SU-DHL-6 (cell line): ENCODE results near the gene OR2S2.

Source experiments
- H2AFZ ChIP-seq: fragments of 200-600 bp; sonication (generic); 2 replicates; pipeline ENCODE4 v1.6.1; 2014; ENCODE audit warnings: low read depth, mild to moderate bottlenecking, moderate library complexity, mixed read lengths, antibody characterized with exemption, low read length; ENCODE audit not compliant: severe bottlenecking
- H3F3A ChIP-seq: fragments of 200-600 bp; shearing (Covaris generic); 2 replicates; pipeline ENCODE4 v1.6.0; 2016; ENCODE audit warnings: antibody characterized with exemption, mild to moderate bottlenecking; ENCODE audit not compliant: insufficient read depth
- H3K27ac ChIP-seq: fragments of 200-600 bp; sonication (generic); 2 replicates; pipeline ENCODE4 v1.5.1; 2016; ENCODE audit warnings: low read depth, mild to moderate bottlenecking, low read length, moderate library complexity, mixed read lengths
- H3K27me3 ChIP-seq: fragments of 200-600 bp; sonication (generic), shearing (Covaris generic); 2 replicates; pipeline ENCODE4 v1.6.0; 2014; ENCODE audit warnings: mild to moderate bottlenecking, low read length
- H3K36me3 ChIP-seq: fragments of 200-600 bp; sonication (generic); 2 replicates; pipeline ENCODE4 v1.6.1; 2014; ENCODE audit warnings: mild to moderate bottlenecking, low read length, mixed read lengths
- H3K4me2 ChIP-seq: fragments of 300-600, 200-600 bp; shearing (Covaris generic), sonication (generic); 2 replicates; pipeline ENCODE4 v1.6.0; 2014; ENCODE audit warnings: low read length, low read depth, mild to moderate bottlenecking; ENCODE audit not compliant: poor library complexity, severe bottlenecking
- H3K4me3 ChIP-seq: fragments of 200-600 bp; sonication (generic); 2 replicates; pipeline ENCODE4 v1.5.1; 2014; ENCODE audit warnings: antibody characterized with exemption, low read length, mild to moderate bottlenecking, mixed read lengths; ENCODE audit not compliant: insufficient read depth, poor library complexity, severe bottlenecking
- H3K79me2 ChIP-seq: fragments of 200-600 bp; sonication (generic); 2 replicates; pipeline ENCODE4 v1.6.1; 2014; ENCODE audit warnings: mild to moderate bottlenecking, low read length, moderate library complexity; ENCODE audit not compliant: insufficient read depth
- H3K9ac ChIP-seq: fragments of 200-600 bp; sonication (generic); 2 replicates; pipeline ENCODE4 v1.7.0; 2014; ENCODE audit warnings: mild to moderate bottlenecking, low read length
- H3K9me2 ChIP-seq: fragments of 200-600 bp; sonication (generic); replicated peaks from 2 replicates; pipeline ENCODE4 v1.6.1; 2014; ENCODE audit warnings: low read length; ENCODE audit not compliant: insufficient read depth
- H3K9me3 ChIP-seq: fragments of 200-600 bp; sonication (generic); 2 replicates; pipeline ENCODE4 v1.6.1; 2014; ENCODE audit warnings: low read length, mixed read lengths; ENCODE audit not compliant: insufficient read depth
- H4K20me1 ChIP-seq: fragments of 200-600 bp; sonication (generic); 2 replicates; pipeline ENCODE4 v1.6.1; 2014; ENCODE audit warnings: low read depth, mild to moderate bottlenecking, antibody characterized with exemption, low read length, moderate library complexity, mixed read lengths
- EZH2phosphoT487 ChIP-seq: fragments of 200-600 bp; sonication (generic), shearing (Covaris generic); conservative IDR thresholded peaks from 2 replicates; pipeline ENCODE4 v1.6.1; 2018; ENCODE audit warnings: mild to moderate bottlenecking, antibody characterized with exemption, low read length, moderate library complexity, mixed read lengths
- TF ChIP-seq, protein P1 (sequence below): fragments of 200-600 bp; sonication (generic); IDR thresholded peaks from one replicate; pipeline ENCODE4 v1.5.1; 2017; ENCODE audit warnings: antibody characterized with exemption, mild to moderate bottlenecking, low read length, moderate library complexity; ENCODE audit not compliant: insufficient read depth, poor library complexity, severe bottlenecking

Gene OR2S2

DNA sequence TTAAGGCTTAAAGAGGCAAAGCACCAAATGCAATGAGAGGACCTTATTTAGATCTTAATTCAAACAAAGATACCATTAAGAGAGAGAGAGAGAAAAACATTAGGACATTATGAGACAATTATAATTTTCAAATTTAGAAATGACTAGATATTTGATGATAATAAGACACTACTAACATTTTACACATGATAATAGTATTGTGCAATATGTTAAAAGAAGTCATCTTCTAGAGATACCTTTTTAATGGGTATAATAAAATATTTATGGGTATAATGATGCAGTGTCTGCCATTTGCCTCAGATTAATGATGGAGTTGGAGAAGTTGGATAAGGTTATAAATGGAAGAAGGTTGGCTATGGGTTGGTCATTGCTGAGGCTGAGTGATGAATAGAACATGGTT lies 27.4 kb downstream of the OR2S2 start:
- TF ChIP-seq EZH2phosphoT487: no peak
- TF ChIP-seq, protein P1, sequence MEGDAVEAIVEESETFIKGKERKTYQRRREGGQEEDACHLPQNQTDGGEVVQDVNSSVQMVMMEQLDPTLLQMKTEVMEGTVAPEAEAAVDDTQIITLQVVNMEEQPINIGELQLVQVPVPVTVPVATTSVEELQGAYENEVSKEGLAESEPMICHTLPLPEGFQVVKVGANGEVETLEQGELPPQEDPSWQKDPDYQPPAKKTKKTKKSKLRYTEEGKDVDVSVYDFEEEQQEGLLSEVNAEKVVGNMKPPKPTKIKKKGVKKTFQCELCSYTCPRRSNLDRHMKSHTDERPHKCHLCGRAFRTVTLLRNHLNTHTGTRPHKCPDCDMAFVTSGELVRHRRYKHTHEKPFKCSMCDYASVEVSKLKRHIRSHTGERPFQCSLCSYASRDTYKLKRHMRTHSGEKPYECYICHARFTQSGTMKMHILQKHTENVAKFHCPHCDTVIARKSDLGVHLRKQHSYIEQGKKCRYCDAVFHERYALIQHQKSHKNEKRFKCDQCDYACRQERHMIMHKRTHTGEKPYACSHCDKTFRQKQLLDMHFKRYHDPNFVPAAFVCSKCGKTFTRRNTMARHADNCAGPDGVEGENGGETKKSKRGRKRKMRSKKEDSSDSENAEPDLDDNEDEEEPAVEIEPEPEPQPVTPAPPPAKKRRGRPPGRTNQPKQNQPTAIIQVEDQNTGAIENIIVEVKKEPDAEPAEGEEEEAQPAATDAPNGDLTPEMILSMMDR: no peak
- H3K79me2 ChIP-seq: no peaks in the 10 kb centered on the region
- H3F3A ChIP-seq: no peaks in the 10 kb centered on the region
- H3K4me2 ChIP-seq: no peak overlapping the region
- H3K27me3 ChIP-seq: no peaks in the 10 kb centered on the region
- H3K9ac ChIP-seq: no peak overlapping the region
- H2AFZ ChIP-seq: no peak overlapping the region
- H3K4me3 ChIP-seq: no peak overlapping the region
- no peak overlapping the region for H3K27ac ChIP-seq
- H4K20me1 ChIP-seq: no peaks in the 10 kb centered on the region
- H3K9me2 ChIP-seq: no peaks in the 10 kb centered on the region
- H3K36me3 ChIP-seq: no peaks in the 10 kb centered on the region
- no peaks in the 10 kb centered on the region for H3K9me3 ChIP-seq

DNA sequence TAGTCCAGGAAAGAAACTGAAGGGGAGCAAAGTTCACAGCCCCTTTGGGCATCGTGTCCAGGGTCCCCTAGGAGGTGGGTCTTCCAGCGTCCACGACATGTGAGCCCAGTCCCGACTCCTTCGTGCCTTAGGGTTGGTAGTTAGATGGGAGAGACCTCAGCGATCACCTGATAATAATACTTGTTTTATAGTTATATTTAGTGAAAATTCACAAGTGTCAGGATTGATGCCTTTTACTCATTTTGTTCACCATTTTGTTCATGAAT lies 28.6 kb downstream of the OR2S2 start:
- H3K27ac ChIP-seq: no peak overlapping the region
- no peaks in the 10 kb centered on the region for H3K9me3 ChIP-seq
- no peaks in the 10 kb centered on the region for H3K36me3 ChIP-seq
- no peak overlapping the region for H3K4me3 ChIP-seq
- no peaks in the 10 kb centered on the region for H3K27me3 ChIP-seq
- no peaks in the 10 kb centered on the region for H4K20me1 ChIP-seq
- H3K9ac ChIP-seq: no peak overlapping the region
- TF ChIP-seq EZH2phosphoT487: no peak
- TF ChIP-seq, protein P1: no peak
- H2AFZ ChIP-seq: no peak overlapping the region
- H3F3A ChIP-seq: no peaks in the 10 kb centered on the region
- H3K79me2 ChIP-seq: no peaks in the 10 kb centered on the region
- no peaks in the 10 kb centered on the region for H3K9me2 ChIP-seq
- no peak overlapping the region for H3K4me2 ChIP-seq

DNA sequence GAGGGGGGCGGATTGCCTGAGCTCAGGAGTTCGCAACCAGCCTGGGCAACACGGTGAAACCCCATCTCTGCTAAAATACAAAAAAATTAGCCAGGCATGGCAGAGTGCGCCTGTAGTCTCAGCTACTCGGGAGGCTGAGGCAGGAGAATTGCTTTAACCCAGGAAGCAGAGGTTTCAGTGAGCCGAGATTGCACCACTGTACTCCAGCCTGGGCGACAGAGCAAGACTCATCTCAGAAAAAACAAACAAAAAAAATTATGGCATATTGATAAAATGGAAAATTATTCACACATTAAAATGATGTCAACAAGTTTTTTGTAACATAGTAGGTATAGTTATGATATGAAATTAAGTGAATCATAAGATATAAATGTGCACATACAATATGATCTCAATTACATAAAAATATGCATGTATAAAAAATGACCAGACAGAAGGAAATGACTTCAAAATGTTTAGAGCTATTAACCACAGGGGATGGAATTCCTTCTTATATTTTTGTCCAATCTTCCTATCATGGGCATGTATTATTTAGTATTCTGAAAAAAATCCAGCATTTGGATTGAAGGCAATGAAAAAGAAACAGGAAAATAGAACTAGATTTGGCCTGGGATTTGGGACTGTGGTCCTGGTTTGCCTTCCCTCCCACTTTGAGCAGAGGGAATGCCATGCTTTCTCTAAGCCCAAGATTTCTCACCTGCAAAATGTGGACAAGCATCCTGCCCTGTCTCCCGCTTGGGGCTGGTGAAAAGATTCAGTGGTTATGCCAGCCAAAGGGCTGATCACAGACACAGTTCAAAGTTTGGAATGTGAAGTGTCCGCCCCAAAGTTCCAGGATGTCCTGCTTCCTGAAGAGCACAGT lies 29.1 kb downstream of the OR2S2 start:
- Histone ChIP-seq H3K9me3 (no peaks in the 10 kb centered on the region), H3K9me2 (no peaks in the 10 kb centered on the region), H3K4me3 (no peak overlapping the region), H3K4me2 (no peak overlapping the region), H3K36me3 (no peaks in the 10 kb centered on the region), H4K20me1 (no peaks in the 10 kb centered on the region), H3K9ac (no peak overlapping the region), H2AFZ (no peak overlapping the region), H3K27me3 (no peaks in the 10 kb centered on the region), H3K27ac (no peak overlapping the region), H3K79me2 (no peaks in the 10 kb centered on the region), H3F3A (no peaks in the 10 kb centered on the region)
- no peak for TF ChIP-seq EZH2phosphoT487
- TF ChIP-seq, protein P1: no peak
